ENCODE data around the gene FAM3C.

- TF ChIP-seq POLR2A (IDR thresholded peaks at IDR 0.05; ENCODE audit: low read depth, low read length) = no peak
- TF ChIP-seq POLR2AphosphoS5 (IDR thresholded peaks at IDR 0.05; ENCODE audit: low read depth, low read length) = no peak
- TF ChIP-seq TAF1 (IDR thresholded peaks at IDR 0.05; ENCODE audit: low read depth, low read length) = no peak
- TF ChIP-seq SPI1 (IDR thresholded peaks at IDR 0.05; ENCODE audit: low read depth, low read length) = no peak
- no peak for TF ChIP-seq PAX5 (IDR thresholded peaks at IDR 0.05; ENCODE audit: insufficient read depth, low read length, severe bottlenecking)
- TF ChIP-seq POU2F2 (IDR thresholded peaks at IDR 0.05; ENCODE audit: low read depth, low read length) = no peak
Observed at GRCh38 chr7:121419201-121420148, 23.4 kb upstream of the FAM3C start.

All from GM12891 (cell line).